C1 segment of cervical spinal cord (tissue), 14 donors: ENCODE results near the gene G6PC3.
"Not testable (repeated sequence)": the region's sequence is repeated elsewhere in the genome, so short reads cannot be mapped to it uniquely, and the experiment has no call there.

ENCODE experiments used
- DNase-seq, 14 donors: peaks; one replicate each; lab custom pipeline; 2025; lab: John Stamatoyannopoulos, UW

The G6PC3 gene

GRCh38 chr17:44105941-44106340 is 35.4 kb downstream of the G6PC3 start:
- no peak for DNase-seq

- DNase-seq, result no peak
Observed at GRCh38 chr17:44106801-44107200, 36.3 kb downstream of the G6PC3 start.

GRCh38 chr17:44108440-44109311 is 38.1 kb downstream of the G6PC3 start:
- DNase-seq, result peak in 8 of 14 donors; percentile 16 to 78 (median 32)

DNA sequence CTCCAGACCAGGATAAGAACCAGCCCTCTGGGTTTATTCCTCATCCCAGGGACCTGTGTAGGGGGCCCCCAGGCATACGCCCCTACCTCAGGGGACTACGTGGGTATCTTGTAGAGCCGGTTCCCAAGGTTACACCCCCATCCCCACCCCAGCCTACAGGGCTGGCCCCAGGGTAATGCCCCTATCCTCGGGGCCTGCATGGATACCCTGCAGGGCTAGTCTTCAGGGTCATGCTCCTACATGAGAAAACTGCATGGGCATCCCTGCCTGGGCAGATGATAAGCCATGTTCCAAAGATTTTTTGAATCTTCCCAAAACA is 38.7 kb downstream of the G6PC3 start:
- no peak for DNase-seq

- DNase-seq, result no peak
Observed at GRCh38 chr17:44110011-44110686, 39.6 kb downstream of the G6PC3 start.

DNA sequence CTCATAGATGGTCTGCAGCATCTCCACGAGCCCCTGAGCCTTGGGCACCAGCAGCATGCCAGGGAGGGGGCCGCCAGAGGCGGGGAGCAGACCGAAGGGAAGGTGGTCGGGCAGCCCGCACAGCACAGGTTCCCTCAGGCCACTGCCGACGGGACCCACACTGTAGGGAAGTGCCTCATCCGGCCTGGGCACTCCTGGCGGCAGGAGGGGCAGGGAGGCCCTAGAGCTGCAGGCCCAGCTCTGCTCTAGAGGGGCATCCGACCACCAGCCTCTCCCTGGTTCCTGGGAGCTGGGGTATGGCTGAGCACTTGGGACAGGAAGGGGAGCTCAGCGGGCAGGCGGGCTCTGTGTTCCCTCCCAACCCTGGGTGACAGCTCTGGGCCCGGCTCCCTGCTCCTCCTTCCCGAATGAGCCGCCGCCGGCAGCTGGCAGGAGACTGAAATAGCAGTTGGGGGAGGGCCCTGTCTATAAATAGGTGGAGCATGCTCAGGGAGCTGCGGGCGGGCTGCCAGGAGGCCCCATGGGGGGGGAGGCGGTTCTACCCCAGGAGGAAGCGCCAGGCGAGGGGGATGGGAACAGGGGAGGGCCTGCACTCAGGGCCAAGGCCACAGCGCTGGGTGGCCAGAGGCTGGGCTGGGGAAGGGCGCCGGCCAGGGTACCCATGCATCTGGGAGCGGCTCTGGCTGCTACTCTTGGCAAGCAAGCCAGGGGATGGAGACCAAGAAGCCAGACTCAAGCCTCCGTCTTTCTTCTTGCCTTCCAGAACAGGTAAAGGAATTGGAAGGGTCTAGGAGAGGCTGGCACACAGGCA is 40.5 kb downstream of the G6PC3 start:
- peak; percentile 71 to 99 (median 96) for DNase-seq

DNA sequence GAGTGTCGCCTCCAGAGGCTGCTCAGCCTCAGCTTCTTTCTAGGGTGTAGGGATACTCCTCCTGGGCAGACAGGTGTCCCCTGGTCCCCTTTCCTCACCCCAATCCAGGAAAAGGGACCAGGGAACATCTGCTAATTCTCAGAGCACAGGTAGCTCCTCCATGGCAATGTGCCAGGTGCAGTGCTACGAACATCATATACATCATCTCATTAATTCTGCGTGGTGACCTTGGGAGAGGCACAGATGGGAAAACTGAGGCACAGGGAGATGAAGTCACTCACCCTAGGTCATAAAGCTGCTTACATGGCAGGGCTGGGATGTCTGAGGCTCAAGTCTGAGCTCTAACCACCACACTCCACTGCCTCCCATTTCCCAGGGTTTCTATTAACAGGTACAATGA is 41.2 kb downstream of the G6PC3 start:
- no peak for DNase-seq

DNA sequence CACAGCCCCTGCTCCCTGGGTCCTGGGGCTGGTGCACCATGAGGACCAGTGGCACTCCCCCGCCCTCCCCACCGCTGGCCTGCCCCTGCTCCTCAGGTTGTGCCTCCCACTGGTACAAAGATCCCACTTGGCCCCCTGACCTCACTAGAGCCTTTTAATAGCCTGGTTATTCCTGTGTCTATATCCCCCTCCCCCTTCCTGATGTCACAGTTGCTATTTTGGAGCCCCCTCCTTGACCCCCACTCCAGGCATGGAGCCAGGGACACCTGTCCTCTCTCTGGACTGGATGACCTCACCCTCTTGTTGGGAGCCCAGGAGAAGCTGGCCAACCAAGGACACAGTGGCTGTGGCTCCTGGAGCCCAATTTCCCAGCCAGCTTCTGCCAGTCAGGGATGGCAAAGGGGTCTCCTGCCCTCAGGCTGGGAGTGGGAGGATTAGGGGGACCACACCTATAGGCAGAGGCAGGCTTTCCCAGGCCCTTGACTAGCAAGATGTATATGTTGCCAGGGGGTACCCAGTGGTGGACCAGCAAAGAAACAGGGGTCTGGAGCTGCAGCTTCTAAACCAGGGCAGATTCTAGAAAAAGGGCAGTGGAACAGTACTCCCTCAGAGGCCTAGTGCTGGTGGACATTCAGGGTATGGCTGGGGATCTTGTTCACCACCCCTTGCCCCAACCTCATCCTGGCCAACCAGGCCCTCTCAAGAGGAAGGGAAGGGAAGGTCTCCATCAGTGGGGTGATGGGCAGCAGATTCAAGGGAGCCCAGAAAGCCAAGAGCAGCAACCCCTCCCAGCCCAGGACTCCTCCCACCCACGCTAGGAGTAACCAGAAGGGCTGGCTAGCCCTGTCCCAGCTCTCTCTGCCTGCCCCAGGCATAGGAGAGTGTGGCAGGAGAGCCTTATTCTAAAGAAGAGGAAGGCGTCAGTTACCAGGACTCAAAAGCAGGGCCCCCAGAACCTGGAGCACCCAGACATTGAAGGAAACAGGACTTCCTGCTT is 42.0 kb downstream of the G6PC3 start:
- DNase-seq, result no peak

DNA sequence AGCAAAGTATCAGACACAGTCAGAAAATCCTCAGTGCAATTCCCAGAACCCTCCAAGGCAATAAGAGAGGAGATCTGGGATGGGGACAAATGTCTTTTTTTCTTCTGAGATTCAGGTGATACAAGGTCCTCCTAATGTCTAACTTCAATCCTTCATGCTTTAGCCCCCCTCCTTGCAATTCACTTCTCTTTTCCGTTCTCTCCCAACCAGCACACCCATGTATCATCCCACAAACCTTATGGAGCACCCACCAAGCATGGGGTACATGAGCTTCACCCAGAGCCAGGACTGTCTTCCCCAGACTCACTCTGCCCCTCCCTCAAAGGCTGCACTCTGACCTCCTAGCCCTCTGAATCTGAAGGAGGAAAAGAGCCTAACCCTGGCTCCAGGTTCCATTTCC is 42.8 kb downstream of the G6PC3 start:
- no peak for DNase-seq

- DNase-seq, result peak in 7 of 14 donors; percentile 14 to 50 (median 42)
Observed at GRCh38 chr17:44113868-44114840, 43.6 kb downstream of the G6PC3 start.

GRCh38 chr17:44115585-44116415 is 45.3 kb downstream of the G6PC3 start:
- peak in 3 of 14 donors; percentile 22 to 28 (median 23) for DNase-seq

DNA sequence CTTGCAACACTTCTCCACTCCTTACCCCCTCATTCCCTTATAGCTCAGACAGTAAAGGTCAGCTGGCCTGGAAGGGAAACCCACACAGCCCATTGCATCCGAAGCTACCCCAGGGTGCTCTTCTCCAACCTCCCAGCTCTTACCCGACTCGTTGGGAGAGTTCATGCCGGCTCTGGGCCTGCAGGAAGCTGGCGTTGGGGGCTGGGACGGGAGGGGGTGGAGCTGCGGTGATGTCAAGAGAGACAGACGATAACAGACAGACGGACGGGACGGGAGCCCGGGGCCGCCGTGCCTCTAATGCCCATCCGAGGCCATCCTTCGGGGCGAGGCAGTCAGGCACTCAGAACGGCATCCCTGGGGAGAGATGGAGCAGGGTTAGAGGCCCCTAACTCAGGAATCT is 46.8 kb downstream of the G6PC3 start:
- no peak for DNase-seq

DNA sequence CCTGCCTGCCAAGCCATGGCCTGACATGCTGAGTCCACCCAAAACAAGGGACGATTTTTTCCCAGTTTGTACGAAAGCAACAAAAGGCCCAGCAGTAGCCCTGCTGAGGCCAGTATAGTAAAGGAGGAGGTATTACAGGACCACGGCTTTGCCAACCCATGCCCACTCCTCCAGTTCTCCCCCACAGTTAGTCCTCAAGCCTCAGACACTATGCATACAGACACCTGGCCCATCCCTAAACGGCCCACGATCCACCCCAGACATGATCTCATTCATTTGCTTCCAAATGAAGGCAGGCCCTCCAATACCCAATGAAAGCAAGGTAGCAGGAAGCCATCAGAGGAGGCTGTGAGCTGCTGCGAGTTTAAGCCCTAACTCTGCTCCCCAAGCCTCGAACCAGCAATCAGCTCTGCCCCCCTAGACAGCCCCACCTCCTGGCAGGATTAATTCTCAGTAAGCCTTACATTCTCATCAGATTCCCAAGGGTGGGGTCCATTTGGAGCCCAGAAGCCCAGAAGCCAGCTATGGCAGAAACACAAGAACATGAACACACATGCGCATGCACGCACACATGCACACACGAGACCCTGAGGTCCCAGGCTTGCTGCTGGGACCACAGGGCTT is 48.0 kb downstream of the G6PC3 start:
- no peak for DNase-seq

DNA sequence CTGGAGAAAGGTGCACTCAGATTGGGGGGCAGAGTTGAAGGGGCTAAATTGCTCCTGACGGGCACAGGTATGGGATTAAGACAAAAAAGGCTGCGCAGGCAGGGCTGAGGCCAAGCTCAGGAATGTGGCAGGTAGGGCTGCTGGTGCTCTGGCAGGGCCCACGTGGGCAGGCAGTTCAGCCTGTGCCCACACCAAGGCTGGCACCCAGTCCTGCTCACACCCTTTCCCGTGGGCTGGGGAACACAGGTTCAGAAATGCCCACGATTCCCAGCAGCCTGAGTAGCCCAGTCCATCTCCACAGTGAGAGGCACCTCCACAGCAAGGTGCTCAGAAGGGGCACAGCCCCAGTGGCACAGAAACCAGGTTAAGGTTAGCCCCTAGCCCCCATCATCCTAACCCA is 48.5 kb downstream of the G6PC3 start:
- DNase-seq, result no peak

DNA sequence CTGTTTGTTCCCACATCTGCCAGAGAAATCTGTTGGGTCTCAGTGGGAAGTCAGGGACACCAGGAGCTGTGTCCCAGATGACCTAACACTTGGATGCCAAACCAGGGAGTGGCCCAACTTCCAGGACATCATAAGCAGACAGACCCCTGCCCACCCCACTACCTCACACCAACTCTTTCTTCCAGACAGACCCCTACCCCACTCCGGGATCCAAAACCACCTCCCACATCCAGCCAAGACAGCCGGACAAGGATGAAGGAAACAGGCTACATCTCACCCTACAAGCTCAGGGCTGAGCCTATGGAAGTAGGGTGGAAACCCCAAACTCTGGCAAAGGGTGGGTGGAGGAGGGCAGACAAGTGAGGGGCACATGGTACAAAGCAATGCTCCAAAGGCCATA is 49.3 kb downstream of the G6PC3 start:
- no peak for DNase-seq

- not testable (repeated sequence) for DNase-seq
Observed at GRCh38 chr17:44120281-44120680, 49.7 kb downstream of the G6PC3 start.

DNA sequence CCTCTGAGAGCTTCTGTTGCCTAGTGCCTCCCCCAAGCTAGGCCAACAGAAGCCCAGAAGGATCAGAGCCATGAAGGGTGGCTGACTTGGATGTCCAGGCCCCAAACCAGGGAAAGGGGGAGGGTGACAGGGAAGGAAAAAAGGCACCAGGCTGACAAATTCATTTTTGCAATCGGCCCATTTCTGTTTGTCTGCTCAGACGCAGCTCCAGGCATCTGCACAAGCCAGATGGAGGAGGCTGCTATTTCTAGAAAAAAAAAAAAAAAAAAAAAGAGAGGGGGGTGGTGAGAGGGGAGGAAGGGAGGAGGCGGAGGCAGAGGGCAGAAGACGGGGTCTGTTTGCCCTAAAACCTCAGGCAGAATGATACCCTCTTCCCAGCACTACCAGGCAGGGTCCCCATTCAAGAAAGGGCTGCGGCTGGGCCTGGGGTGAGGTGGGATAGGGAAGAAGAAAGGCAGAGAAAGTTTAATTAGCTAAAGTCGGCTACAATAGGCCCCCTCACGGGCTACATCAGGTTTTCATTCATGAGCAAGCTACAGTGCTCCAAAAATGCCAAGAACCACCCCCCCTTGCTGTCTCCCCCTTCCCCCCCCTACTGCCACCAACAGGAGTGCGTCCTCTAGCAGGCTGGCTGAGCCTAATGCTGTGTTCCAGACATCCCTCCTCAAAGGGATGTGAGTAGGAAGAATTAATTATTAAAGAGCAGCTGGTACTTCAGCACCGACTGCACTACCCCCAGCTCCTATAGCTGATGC is 50.5 kb downstream of the G6PC3 start:
- DNase-seq, result peak in 1 of 14 donors; percentile 22
